ENCODE measurements around the gene PRKCE. TPM values are rescaled to one million over a fixed set of nuclear protein-coding genes. Genes with fewer than 3 reads are reported as not detected.

PRKCE gene
- total RNA-seq, 1 experiment from 2014 or later = 2.4 TPM

DNA sequence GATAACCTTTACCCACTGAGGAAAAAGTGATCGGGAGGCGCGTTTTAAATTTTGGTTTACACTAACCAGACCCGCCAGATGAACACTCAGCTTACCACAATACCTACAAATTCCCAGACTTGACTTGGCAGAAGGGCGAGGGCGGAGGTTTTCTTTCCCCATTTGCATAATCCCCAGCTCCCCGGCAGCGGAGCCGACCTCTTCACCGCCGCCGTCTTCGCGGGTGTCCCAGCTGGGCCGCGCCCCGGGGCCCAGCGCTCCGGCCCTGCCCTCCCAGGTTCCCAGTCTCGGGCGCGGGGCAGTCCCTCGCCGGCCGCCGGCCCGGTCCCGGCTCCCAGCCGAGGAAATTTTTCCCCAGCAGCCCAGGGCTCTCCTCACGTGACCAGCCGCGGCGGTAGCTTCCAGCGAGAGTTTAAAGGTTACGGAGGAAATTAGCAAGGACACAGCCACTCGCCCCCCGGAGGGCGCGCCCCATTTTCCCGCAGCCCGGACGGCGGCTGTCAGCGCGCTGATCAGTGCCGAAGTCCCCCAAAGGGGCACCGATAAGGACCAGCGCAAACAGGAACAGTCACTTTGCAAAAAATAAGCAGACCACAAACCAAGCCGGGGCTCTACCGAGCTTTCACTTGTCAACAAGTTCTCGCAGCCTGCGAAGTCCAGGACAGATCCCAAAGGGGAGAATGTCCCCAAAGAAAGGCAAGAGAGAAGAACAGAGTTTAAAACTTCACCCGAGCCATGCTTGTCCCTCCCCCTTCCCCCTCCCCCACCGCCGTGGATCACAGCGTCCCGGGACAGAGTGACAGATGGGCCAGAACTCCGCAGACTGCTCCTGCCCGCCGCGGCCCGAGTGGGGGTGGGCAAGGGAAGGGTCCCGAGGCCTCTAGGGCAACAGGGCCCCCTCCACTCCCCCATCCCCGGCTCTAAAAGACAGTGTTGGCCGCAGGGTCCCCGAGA is 1.3 kb upstream of the PRKCE start:
- POLR2A ChIA-PET (ENCODE audit: low non-redundant PET) = no interaction called here
- peaks cover 44% of the 10 kb centered on the region for H3K27me3 ChIP-seq (replicated peaks; ENCODE audit: insufficient read depth, low read depth, low read length, poor library complexity)

DNA sequence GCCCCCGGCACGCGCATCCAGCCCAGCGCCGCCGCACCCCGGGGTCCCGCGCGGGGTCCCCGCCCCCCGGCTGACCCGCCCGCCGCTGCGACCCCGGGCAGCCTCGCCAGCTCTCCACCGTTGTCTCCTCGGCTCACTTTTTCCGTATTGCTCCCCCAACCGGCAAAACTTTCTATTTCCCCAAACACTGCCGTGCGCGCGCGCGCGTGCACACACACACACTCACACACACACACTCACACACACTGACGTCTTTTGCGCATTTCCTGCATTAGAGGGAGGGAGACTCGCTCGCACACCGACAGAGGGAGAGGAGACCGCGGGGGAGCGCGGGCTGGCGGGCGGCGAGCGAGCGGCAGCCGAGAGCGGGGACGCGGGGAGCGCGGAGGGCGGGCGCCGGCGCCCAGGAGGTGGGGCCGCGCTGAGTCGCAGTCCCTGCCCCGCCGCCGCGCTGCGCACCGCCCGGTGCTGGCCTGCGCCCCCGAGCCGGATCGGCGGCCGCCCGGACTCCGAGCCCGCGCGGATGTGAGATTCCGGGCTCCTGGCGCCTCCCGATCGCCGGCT is 542 bp upstream of the PRKCE start:
- Histone ChIP-seq H3K9me3 (ENCODE audit: low read depth, low read length, poor library complexity, severe bottlenecking) (no peaks in the 10 kb centered on the region), H3K36me3 (ENCODE audit: insufficient read depth, low read length, poor library complexity, severe bottlenecking) (no peaks in the 10 kb centered on the region), H3K27me3 (replicated peaks; ENCODE audit: insufficient read depth, low read depth, low read length, poor library complexity) (peaks cover 44% of the 10 kb centered on the region), H3K4me3 (ENCODE audit: low read depth, low read length, poor library complexity, severe bottlenecking) (peak overlapping the region; percentile 73), H3K27ac (ENCODE audit: low read depth, low read length, poor library complexity, severe bottlenecking) (no peak overlapping the region), H3K4me1 (ENCODE audit: insufficient read depth, low read length, poor library complexity, severe bottlenecking) (peaks cover 19% of the 10 kb centered on the region)
- ChIA-PET CTCF (interaction anchor here (0.7 to 0.9 kb wide), 3 partner anchors 128 to 293 kb away, joined by 3 to 6 read pairs (median 4); no protein-coding TSS in a partner anchor), POLR2A (ENCODE audit: low non-redundant PET) (no interaction called here)
- TF ChIP-seq, protein P1, sequence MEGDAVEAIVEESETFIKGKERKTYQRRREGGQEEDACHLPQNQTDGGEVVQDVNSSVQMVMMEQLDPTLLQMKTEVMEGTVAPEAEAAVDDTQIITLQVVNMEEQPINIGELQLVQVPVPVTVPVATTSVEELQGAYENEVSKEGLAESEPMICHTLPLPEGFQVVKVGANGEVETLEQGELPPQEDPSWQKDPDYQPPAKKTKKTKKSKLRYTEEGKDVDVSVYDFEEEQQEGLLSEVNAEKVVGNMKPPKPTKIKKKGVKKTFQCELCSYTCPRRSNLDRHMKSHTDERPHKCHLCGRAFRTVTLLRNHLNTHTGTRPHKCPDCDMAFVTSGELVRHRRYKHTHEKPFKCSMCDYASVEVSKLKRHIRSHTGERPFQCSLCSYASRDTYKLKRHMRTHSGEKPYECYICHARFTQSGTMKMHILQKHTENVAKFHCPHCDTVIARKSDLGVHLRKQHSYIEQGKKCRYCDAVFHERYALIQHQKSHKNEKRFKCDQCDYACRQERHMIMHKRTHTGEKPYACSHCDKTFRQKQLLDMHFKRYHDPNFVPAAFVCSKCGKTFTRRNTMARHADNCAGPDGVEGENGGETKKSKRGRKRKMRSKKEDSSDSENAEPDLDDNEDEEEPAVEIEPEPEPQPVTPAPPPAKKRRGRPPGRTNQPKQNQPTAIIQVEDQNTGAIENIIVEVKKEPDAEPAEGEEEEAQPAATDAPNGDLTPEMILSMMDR (conservative IDR thresholded peaks at IDR 0.05; ENCODE audit: low read depth, low read length) = peak; percentile 55
- no peak for TF ChIP-seq EZH2 (IDR thresholded peaks at IDR 0.05; ENCODE audit: borderline replicate concordance, low read depth, low read length, poor library complexity, severe bottlenecking)
- peak; percentile 94 for DNase-seq (ENCODE audit: low spot score)
- BruUV-seq (replicated peaks) = no TSS peak
- intact Hi-C loops (cut with micrococcal nuclease; ENCODE audit: unreplicated experiment) = no loop called here

More for the DNA sequence above, 1.3 kb upstream of the PRKCE start:
- TF ChIP-seq EZH2 (IDR thresholded peaks at IDR 0.05; ENCODE audit: borderline replicate concordance, low read depth, low read length, poor library complexity, severe bottlenecking) = no peak
- TF ChIP-seq, protein P1 (conservative IDR thresholded peaks at IDR 0.05; ENCODE audit: low read depth, low read length) = no peak
- Histone ChIP-seq H3K9me3 (ENCODE audit: low read depth, low read length, poor library complexity, severe bottlenecking) (no peaks in the 10 kb centered on the region), H3K27ac (ENCODE audit: low read depth, low read length, poor library complexity, severe bottlenecking) (no peak overlapping the region), H3K4me3 (ENCODE audit: low read depth, low read length, poor library complexity, severe bottlenecking) (peak overlapping the region; percentile 73), H3K36me3 (ENCODE audit: insufficient read depth, low read length, poor library complexity, severe bottlenecking) (no peaks in the 10 kb centered on the region), H3K4me1 (ENCODE audit: insufficient read depth, low read length, poor library complexity, severe bottlenecking) (peaks cover 19% of the 10 kb centered on the region)
- DNase-seq (ENCODE audit: low spot score) = peak; percentile 36
- CTCF ChIA-PET = interaction anchor here (0.7 to 0.8 kb wide), 2 partner anchors 170 to 294 kb away, joined by 4 to 6 read pairs; no protein-coding TSS in a partner anchor
- no TSS peak for BruUV-seq (replicated peaks)
- intact Hi-C loops (cut with micrococcal nuclease; ENCODE audit: unreplicated experiment) = no loop called here

DNA sequence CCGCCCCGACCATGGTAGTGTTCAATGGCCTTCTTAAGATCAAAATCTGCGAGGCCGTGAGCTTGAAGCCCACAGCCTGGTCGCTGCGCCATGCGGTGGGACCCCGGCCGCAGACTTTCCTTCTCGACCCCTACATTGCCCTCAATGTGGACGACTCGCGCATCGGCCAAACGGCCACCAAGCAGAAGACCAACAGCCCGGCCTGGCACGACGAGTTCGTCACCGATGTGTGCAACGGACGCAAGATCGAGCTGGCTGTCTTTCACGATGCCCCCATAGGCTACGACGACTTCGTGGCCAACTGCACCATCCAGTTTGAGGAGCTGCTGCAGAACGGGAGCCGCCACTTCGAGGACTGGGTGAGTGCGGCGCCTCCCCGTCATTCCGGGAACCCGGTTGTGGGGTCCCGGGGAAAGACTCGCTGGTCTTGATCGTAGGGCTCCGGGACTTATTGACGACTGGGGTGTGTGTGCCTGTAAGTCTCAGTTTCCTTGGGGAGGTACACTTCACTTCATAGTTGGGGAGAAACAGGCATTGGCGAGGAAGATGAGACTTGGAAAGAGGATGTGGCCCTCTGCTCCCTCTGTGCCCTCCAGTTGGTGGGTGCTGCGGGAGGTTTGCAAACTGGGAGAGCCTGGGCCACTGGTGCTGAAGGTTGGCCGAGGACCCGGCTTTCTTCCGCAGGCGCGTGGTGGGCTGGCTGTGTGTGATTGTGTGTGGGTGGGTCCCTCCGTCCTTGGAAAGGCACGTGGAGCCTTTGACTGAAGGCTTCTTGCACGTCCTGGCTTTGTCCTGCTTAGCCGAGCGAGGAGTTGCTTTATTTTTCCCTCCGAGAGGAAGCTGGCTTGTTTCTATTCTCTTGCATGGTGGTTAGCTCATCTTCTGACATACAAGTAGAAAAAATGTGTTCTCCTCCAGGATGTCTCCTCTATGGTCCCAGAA is 886 bp downstream of the PRKCE start:
- CTCF ChIA-PET = interaction anchor here (0.6 to 0.9 kb wide), 2 partner anchors 127 to 310 kb away, joined by 3 to 12 read pairs; no protein-coding TSS in a partner anchor

More for the DNA sequence above, 886 bp downstream of the PRKCE start:
- intact Hi-C loops (cut with micrococcal nuclease; ENCODE audit: unreplicated experiment) = no loop called here
- Histone ChIP-seq H3K27me3 (replicated peaks; ENCODE audit: insufficient read depth, low read depth, low read length, poor library complexity) (peaks cover 44% of the 10 kb centered on the region), H3K4me3 (ENCODE audit: low read depth, low read length, poor library complexity, severe bottlenecking) (peak overlapping the region; percentile 73), H3K36me3 (ENCODE audit: insufficient read depth, low read length, poor library complexity, severe bottlenecking) (no peaks in the 10 kb centered on the region), H3K4me1 (ENCODE audit: insufficient read depth, low read length, poor library complexity, severe bottlenecking) (peaks cover 19% of the 10 kb centered on the region), H3K27ac (ENCODE audit: low read depth, low read length, poor library complexity, severe bottlenecking) (no peak overlapping the region), H3K9me3 (ENCODE audit: low read depth, low read length, poor library complexity, severe bottlenecking) (no peaks in the 10 kb centered on the region)
- POLR2A ChIA-PET (ENCODE audit: low non-redundant PET) = interaction anchor here (0.6 kb wide), 1 partner anchor 903 kb away, joined by 7 read pairs; no protein-coding TSS in a partner anchor
- DNase-seq (ENCODE audit: low spot score) = peak; percentile 11
- TF ChIP-seq EZH2 (IDR thresholded peaks at IDR 0.05; ENCODE audit: borderline replicate concordance, low read depth, low read length, poor library complexity, severe bottlenecking) = no peak
- TF ChIP-seq, protein P1 (conservative IDR thresholded peaks at IDR 0.05; ENCODE audit: low read depth, low read length) = no peak
- no TSS peak for BruUV-seq (replicated peaks)
